RKO (cell line): Measurements from ENCODE around the gene DCTN4.
A peak's percentile ranks its signal among the peaks of the same experiment; 100 is the strongest.
"Not testable (repeated sequence)": the region's sequence is repeated elsewhere in the genome, so short reads cannot be mapped to it uniquely, and the experiment has no call there.

Experiments
- DNase-seq: peaks from one replicate; pipeline ENCODE4 v3.0.0-alpha.2; 2016; ENCODE audit warnings: low spot score

The DCTN4 gene

DNA sequence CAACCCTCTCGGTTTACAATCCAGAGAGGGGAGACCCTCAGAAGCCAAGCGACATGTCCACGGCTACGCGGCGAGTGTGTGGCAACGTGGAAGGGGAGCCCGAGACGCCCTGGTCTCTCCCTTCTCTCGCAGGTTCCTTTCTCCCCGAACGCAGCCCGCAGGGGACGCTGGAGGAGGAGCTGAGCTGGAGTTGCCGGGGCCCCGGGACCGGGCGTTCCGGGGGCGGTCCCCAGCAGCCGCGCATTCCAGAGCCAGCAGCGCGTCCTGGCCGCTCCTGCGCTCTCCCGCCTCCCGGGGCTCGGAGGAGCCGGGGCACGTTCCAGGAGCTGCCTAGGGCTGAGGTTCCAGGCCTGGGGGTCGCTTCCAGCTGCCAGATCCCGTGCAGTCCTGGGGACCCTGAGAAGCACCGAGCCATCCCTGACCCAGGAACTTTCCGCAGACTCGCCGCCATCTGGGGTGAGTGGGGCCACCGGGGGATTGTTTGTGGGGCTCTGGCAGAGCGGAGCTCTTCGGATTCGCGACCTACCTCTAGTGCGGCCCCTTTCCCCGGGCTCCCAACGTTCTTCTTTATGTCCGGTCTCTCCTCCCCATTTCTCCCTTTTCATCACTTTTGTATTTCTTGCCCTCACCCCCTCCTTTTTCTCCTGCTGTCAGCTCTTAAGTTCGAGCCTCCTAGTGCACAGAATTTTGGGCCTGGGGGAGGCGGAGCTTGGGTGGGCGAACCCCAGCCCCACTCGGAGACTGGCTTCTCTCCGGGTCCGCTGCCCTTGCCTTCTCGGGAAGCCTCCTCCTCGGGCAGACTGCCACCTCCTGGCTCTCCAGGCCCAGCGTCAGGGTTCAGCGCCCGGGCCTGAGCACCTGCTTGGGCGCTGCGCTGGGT, 19.9 kb upstream of the DCTN4 start, which contains the start of gene SMIM3:
TSS of gene SMIM3 (plus strand) at position 241 of the 880 bp plus-strand sequence. CDS start 16,684 bp downstream, outside the sequence.
- DNase-seq, result peak; percentile 78

GRCh38 chr5:150778088-150778516, 19.3 kb upstream of the DCTN4 start:
- DNase-seq, result no peak

- peak; percentile 61 for DNase-seq
These were observed 18.9 kb upstream of the DCTN4 start for GRCh38 chr5:150777685-150778084.

- peak; percentile 68 for DNase-seq
These were observed 15.3 kb upstream of the DCTN4 start for GRCh38 chr5:150774145-150774544.

DNA sequence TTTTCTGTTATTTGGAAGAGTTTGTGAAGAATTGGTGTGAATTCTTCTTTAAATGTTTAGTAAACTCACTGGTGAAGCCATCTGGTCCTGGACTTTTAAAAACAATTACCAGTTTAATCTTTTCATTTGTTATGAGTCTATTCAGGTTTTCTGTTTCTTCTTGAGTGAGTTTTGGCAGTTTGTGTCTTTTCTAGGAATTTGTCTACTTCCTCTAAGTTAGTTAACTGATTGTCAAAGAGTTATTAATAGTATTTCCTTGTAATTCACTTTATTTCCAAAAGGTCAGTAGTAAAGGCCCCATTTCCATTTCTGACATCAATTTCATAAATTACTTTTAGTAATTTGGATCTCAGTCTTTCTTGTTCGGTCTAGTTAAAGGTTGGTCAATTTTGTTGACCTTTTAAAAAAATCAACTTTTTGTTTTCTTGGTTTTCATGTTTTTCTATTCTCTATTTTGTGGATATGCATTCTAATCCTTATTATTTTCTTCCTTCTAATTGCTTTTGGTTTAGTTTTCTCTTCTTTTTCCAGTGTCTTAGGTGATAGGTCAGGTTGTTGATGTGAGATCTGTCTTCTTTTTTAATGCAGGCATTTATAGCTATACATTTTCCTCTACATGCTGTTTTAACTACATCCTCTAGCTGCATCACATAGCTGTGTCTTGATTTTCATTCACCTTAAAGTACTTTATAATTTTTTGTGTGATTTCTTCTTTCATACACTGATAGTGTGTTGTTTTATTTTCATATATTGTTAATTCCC, 12.4 kb upstream of the DCTN4 start:
- DNase-seq, result no peak

- no peak for DNase-seq
These were observed 7.4 kb upstream of the DCTN4 start for GRCh38 chr5:150766251-150766650.

- no peak for DNase-seq
These were observed 7.0 kb upstream of the DCTN4 start for GRCh38 chr5:150765799-150766169.

DNA sequence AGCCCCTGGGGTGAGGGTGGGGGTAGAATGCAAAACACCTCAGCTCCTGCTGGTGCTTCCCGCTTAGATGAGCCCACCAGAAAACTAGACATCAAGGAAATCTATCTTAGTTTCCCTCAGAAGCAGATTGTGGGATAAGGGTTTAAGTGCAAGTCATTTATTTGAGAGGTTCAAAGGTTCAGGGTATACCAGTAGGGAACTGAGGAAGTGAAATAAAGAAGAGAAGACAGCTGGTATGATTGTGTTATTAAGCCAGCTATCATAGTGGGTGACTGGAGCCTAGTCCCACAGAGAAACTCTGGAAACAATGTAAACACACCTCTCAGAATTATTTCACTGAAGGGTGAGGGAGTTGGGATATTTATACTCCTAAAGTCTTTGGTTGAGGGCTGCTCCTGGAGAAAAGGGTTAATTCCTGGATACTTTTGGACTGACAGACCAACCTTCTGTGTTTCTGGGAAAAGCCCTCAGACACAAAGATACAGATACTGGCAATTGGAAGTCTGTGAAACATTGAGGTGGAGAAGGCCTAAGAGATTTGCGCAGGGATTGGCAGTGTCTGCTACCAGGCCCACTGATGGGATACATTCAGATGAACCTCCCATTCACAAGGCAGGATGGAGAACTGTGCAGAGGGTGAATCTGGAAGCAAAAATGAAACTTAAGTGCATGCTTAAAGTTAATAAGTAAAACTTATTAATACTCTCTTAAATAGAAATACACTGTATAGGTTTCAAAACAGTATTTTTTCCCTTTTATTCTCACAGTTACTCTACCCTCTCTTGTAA, 6.4 kb upstream of the DCTN4 start:
- no peak for DNase-seq

DNA sequence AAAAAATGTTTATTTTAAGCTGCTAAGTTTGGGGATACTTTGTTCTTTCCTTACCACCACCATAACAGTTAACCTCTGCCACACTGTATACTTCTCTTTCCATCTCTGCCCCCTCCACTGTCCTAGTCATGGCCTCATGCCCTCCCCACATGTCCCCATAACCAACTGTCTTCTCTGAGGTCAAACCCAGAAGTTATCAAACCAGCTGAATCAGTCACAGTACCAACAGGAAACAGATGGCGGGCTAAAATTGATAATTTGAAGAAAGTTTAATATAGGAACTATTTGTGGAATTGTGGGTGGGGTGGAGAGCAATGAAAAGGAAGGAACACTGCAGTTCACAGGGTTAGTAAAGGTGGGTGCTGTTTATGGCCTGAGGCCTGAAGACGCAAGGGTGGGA, 5.7 kb upstream of the DCTN4 start:
- DNase-seq, result no peak

DNA sequence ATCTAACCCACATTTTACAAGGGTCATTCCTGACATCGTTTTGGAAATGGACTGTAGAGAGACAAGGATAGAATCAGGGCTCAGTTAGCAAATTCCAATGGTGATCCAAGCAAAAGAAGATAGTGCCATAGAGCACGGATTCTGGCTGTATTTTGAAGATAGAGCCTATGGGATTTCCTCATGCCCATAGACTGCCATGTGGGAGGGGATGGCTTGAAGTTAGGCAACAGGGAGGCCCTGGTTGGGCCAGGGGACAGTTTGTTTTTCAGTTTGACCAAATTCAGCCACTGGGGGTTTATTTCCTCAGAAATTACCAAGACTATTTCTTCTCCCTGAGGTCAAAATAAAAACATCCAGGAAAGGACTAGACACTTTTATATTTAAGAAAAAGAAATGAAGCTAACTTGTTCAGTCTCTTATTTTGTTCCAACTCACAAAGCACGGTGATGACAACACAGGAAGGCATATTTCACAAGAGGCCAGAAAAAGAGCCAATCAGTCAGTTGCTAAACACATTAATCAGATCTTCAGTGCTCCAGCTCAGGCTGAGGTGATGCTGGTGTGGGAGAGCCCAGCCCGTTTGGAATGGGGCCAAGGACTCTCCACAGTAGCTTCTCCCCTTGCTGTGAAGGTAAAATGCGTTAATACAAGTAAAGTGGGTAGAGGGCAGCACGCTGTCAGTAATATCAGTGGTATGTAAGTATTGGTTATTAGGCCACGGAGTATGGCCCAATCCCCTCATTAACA, 4.4 kb upstream of the DCTN4 start:
- DNase-seq, result peak; percentile 45

- DNase-seq, result no peak
These were observed 3.4 kb upstream of the DCTN4 start for GRCh38 chr5:150762211-150762610.

GRCh38 chr5:150759334-150759583, 442 bp upstream of the DCTN4 start:
- DNase-seq, result no peak

GRCh38 chr5:150758203-150758530, 650 bp downstream of the DCTN4 start:
- no peak for DNase-seq

GRCh38 chr5:150757087-150757649, 1.6 kb downstream of the DCTN4 start:
- DNase-seq, result peak; percentile 41

GRCh38 chr5:150753863-150754262, 5.0 kb downstream of the DCTN4 start:
- no peak for DNase-seq

DNA sequence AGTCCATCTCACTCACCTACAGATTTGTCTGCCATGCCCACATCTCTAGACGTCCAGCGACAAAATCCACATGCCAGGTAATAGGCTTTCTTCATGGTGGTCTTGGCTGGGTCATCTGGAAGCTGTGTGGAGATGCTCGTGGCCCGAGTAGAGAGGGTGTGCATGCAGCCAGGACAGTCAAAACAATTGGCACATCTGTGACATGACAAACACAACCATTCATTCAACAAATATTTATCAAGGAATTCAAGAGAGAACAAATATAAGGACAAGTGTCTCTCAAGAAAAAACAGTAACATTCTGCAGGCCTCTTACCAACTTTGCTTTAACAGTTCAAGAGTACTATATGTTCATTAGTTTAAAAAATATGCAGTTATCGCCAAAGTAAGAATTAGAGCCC, 5.4 kb downstream of the DCTN4 start:
- DNase-seq, result no peak

DNA sequence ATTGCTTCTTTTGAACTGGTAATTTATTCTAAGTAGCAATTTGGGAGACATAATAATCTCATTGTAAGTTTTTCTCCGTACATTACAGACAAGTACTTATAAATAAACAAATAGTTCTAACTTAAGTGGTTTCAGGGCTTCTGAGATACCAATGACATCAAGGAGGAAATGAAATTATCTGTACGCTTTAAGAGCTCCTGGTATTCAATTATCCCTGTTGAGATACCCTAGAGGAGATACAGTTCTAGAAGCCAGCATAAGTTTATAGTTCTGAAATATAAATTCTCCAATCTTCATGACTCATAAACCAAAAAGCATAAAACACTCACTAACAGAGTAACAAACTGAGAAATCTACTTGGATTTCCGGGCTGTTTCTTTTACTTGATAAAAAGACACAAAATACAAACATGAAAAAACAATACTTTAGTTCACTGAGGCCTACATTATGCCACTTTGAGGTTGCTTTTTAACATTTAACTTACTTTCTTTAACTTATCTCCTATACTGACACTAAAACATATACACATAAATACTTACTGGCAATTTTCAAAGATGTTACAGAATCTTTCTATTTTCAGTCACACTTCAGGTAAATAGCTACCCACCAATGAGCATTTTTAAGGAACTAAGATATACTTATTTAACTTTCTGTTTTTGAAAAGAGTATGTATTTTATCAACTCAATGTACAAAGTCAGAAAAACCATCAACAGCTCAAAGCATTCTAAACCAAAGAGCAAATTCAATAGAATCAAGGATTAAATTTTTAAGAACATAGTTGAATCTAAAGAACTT, 7.5 kb downstream of the DCTN4 start:
- DNase-seq, result no peak

GRCh38 chr5:150750469-150750868, 8.3 kb downstream of the DCTN4 start:
- DNase-seq, result no peak

DNA sequence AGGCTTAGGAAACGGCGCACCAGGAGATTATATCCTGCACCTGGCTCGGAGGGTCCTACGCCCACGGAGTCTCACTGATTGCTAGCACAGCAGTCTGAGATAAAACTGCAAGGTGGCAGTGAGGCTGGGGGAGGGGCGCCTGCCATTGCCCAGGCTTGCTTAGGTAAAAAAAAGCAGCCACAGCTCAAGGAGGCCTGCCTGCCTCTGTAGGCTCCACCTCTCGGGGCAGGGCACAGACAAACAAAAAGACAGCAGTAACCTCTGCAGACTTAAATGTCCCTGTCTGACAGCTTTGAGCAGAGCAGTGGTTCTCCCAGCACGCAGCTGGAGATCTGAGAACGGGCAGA, 15.7 kb downstream of the DCTN4 start:
- not testable (repeated sequence) for DNase-seq

DNA sequence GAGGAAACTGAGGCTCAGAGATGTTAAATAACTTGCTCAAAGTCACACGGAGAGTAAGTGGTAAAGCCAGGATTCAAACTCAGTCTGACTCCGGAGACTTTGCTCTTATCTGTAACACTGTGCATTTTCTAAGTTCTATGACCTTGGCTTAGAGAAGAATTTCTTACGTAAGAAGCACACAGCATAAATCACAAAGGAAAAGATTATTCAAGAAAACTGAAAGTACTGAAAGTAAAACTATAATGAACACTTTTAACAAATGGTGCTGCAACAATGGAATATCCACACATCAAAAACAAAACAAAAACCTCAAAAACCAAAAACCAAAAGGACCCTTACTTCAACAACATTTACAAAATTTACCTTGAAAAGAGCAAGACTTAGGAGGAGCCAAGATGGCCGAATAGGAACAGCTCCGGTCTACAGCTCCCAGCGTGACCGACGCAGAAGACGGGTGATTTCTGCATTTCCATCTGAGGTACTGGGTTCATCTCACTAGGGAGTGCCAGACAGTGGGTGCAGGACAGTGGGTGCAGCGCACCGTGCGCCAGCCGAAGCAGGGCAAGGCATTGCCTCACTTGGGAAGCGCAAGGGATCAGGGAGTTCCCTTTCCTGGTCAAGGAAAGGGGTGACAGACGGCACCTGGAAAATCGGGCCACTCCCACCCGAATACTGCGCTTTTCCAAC, 16.2 kb downstream of the DCTN4 start:
- not testable (repeated sequence) for DNase-seq
